HepG2 (cell line): ENCODE results near the gene HPGD. TPM values are rescaled to one million over a fixed set of nuclear protein-coding genes. Genes with fewer than 3 reads are reported as not detected.

Source experiments
- ATAC-seq: fragments of 200-7000 bp; cut with Tn5 transposase; 3 replicates; pipeline ENCODE4 v1.9.1; 2020; ENCODE audit warnings: mild to moderate bottlenecking, moderate library complexity
- BruUV-seq: library from RNA; stranded (reverse); fragments of 400-500 nt; replicated peaks from 2 replicates; lab custom pipeline; 2021; lab: Mats Ljungman, UMichigan
- CTCF ChIA-PET: fragments of 300-600 bp; formaldehyde crosslinking; extraction: SDS; loops from one replicate; lab custom pipeline; 2021; ENCODE audit warnings: low total read pairs, inconsistent platforms, low intra/inter-chr PET ratio; lab: Yijun Ruan, JAX
- POLR2A ChIA-PET: fragments of 350-600 bp; sonication (Branson Sonifier 250); formaldehyde crosslinking; loops from one replicate; lab custom pipeline; 2020; ENCODE audit warnings: antibody characterized with exemption, inconsistent platforms; lab: Yijun Ruan, JAX
- DNase-seq: peaks from one replicate; pipeline ENCODE4 v3.0.0-alpha.2; 2015; ENCODE audit warnings: low spot score
- FAIRE-seq: peaks from 3 replicates; lab custom pipeline; 2011; peaks lifted over from hg19 to GRCh38; lab: Jason Lieb, UNC
- H2AFZ ChIP-seq: one replicate; pipeline ENCODE4 v1.6.1; 2011; ENCODE audit warnings: low read length, inconsistent platforms
- H3K27ac ChIP-seq: fragments of 300-600 bp; 3 replicates; pipeline ENCODE4 v1.8.0; 2011; ENCODE audit warnings: mixed run types, mild to moderate bottlenecking, mixed read lengths, low read length, inconsistent platforms; ENCODE audit not compliant: insufficient read depth; ENCODE audit errors: extremely low read length
- H3K27me3 ChIP-seq, 2 experiments: fragments of 200-600 bp in 1 of 2; 2 replicates in 1 of 2; 3 replicates in 1 of 2; pipeline versions ENCODE4 v1.6.0 to v1.8.0; 2011; ENCODE audit warnings: low read length in 2 of 2, mild to moderate bottlenecking in 2 of 2, moderate library complexity in 2 of 2, inconsistent platforms in 1 of 2; ENCODE audit not compliant: insufficient read depth in 2 of 2, control insufficient read depth in 1 of 2
- H3K36me3 ChIP-seq, 2 experiments: fragments of 200-600 bp in 1 of 2; replicated peaks in 1 of 2; 2 replicates in 1 of 2; 3 replicates in 1 of 2; pipeline versions ENCODE4 v1.5.1 to v1.8.0; 2011; ENCODE audit warnings: low read length in 2 of 2, inconsistent platforms in 1 of 2; ENCODE audit not compliant: insufficient read depth in 2 of 2, control insufficient read depth in 1 of 2
- H3K4me1 ChIP-seq: 2 replicates; pipeline ENCODE4 v1.5.1; 2012; ENCODE audit warnings: low read length, inconsistent platforms; ENCODE audit not compliant: insufficient read depth
- H3K4me2 ChIP-seq: 2 replicates; pipeline ENCODE4 v1.6.0; 2011; ENCODE audit warnings: low read depth, low read length, inconsistent platforms
- H3K4me3 ChIP-seq, 3 experiments: fragments of 200-600 bp in 1 of 3; sonication (generic), shearing (Covaris generic) in 1 of 3; replicated peaks in 1 of 3; 2 replicates each; pipeline ENCODE4 v1.5.1; 2011 to 2016; ENCODE audit warnings: low read length in 3 of 3, inconsistent platforms in 2 of 3, low read depth in 2 of 3, mild to moderate bottlenecking in 2 of 3, control low read depth in 1 of 3, mixed read lengths in 1 of 3; ENCODE audit not compliant: insufficient read depth in 1 of 3
- H3K79me2 ChIP-seq: one replicate; pipeline ENCODE4 v1.6.1; 2011; ENCODE audit warnings: low read length, inconsistent platforms; ENCODE audit not compliant: insufficient read depth
- H3K9ac ChIP-seq: 2 replicates; pipeline ENCODE4 v1.6.0; 2011; ENCODE audit warnings: mild to moderate bottlenecking, low read depth, low read length, inconsistent platforms; ENCODE audit not compliant: insufficient read depth
- H3K9me3 ChIP-seq: 2 replicates; pipeline ENCODE4 v1.5.1; 2012; ENCODE audit warnings: mild to moderate bottlenecking, low read length
- H4K20me1 ChIP-seq: 2 replicates; pipeline ENCODE4 v1.6.0; 2011; ENCODE audit warnings: inconsistent platforms, mild to moderate bottlenecking, low read length, moderate library complexity; ENCODE audit not compliant: insufficient read depth
- CBX2 ChIP-seq, 2 experiments: fragments of 200-600 bp in 1 of 2; sonication (generic); formaldehyde crosslinking in 1 of 2; IDR thresholded peaks; 2 replicates each; pipeline versions ENCODE4 v1.7.0 to v1.8.1; 2018 to 2022; ENCODE audit warnings: low read depth in 2 of 2, low read length in 1 of 2, mild to moderate bottlenecking in 1 of 2, missing genetic modification reagents in 1 of 2
- CHD2 ChIP-seq: IDR thresholded peaks from 2 replicates; pipeline ENCODE4 v1.6.1; 2011; ENCODE audit warnings: low read depth, low read length, improper control_type of control experiment
- DNMT3B ChIP-seq: conservative IDR thresholded peaks from 2 replicates; pipeline ENCODE4 v1.6.1; 2016; ENCODE audit warnings: missing biosample characterization, control low read depth
- FOXM1 ChIP-seq: sonication (generic); formaldehyde crosslinking; IDR thresholded peaks from 2 replicates; pipeline ENCODE4 v1.5.0; 2020; ENCODE audit warnings: missing genetic modification reagents
- HIVEP1 ChIP-seq: sonication (generic); formaldehyde crosslinking; IDR thresholded peaks from 2 replicates; pipeline ENCODE4 v1.4.0; 2020; ENCODE audit warnings: mild to moderate bottlenecking, missing genetic modification reagents
- HOXA7 ChIP-seq: sonication (generic); formaldehyde crosslinking; IDR thresholded peaks from 2 replicates; pipeline ENCODE4 v1.8.1; 2022; ENCODE audit warnings: mild to moderate bottlenecking, missing genetic modification reagents, moderate library complexity
- IKZF5 ChIP-seq: IDR thresholded peaks from 2 replicates; pipeline ENCODE4 v1.6.1; 2018; ENCODE audit warnings: missing genetic modification reagents, mild to moderate bottlenecking, missing compliant biosample characterization
- KLF16 ChIP-seq, 2 experiments: sonication (generic) in 1 of 2; formaldehyde crosslinking in 1 of 2; IDR thresholded peaks; 2 replicates each; pipeline versions ENCODE4 v1.6.1 to v1.8.0; 2016 to 2023; ENCODE audit warnings: missing genetic modification reagents in 2 of 2, missing compliant biosample characterization in 1 of 2
- PHB2 ChIP-seq: fragments of 450-650 bp; IDR thresholded peaks from 2 replicates; pipeline ENCODE4 v1.6.1; 2018; ENCODE audit not compliant: partially characterized antibody
- PHF8 ChIP-seq: sonication (generic); formaldehyde crosslinking; IDR thresholded peaks from 2 replicates; pipeline ENCODE4 v1.5.0; 2020; ENCODE audit warnings: missing genetic modification reagents
- ZNF431 ChIP-seq: sonication (generic); formaldehyde crosslinking; IDR thresholded peaks from 2 replicates; pipeline ENCODE4 v1.9.0; 2022; ENCODE audit warnings: missing genetic modification reagents, low read depth, mild to moderate bottlenecking, borderline replicate concordance
- whole genome bisulfite sequencing: methylation state at CpG from one replicate; pipeline ENCODE4 v1.1.6; 2017; ENCODE audit warnings: low lambda C conversion rate; 5-methylcytosine and 5-hydroxymethylcytosine counted together
- in situ Hi-C: cut with HindIII; loops from 2 replicates; pipeline ENCODE4 v1.10.0; 2017; ENCODE audit warnings: low pct_unique_long_range_greater_than_20kb; ENCODE audit not compliant: extremely low pct_ligation_motif_present
- intact Hi-C: fragments of 100-400 bp; cut with micrococcal nuclease; formaldehyde crosslinking; loops from one replicate; pipeline ENCODE4 v1.10.0; 2022; ENCODE audit not compliant: unreplicated experiment
- polyA plus RNA-seq, 8 experiments: library from polyadenylated mRNA; depleted of rRNA in 3 of 8; stranded (reverse) in 7 of 8; unstranded in 1 of 8; fragments of >200 nt; fragmentation: Illumina TruSeq in 4 of 8; extraction: Trizol in 4 of 8; gene quantifications; 2 replicates each; pipeline versions ENCODE4 v1.2.1 to v1.2.3, GENCODE V29; 2011 to 2016; ENCODE audit warnings: low read depth in 4 of 8, missing spikeins in 1 of 8, mixed read lengths in 1 of 8; ENCODE audit not compliant: insufficient read depth in 1 of 8
- total RNA-seq, 5 experiments: library from RNA; depleted of rRNA; stranded (reverse); fragments of >200 nt; fragmentation: Illumina TruSeq; extraction: Trizol; gene quantifications; 2 replicates each; pipeline ENCODE4 v1.2.3, GENCODE V29; 2016; ENCODE audit warnings: low read depth in 1 of 5
- TF ChIP-seq, protein P1 (sequence below): sonication (generic); formaldehyde crosslinking; IDR thresholded peaks from 2 replicates; pipeline ENCODE4 v1.4.0; 2020; ENCODE audit warnings: mild to moderate bottlenecking, missing genetic modification reagents

The HPGD gene
- total and polyA plus RNA-seq, 2 of the 13 experiments (the other 11 are each of a cell fraction or from before 2014, with no cell fraction given): 0.13 to 0.24 TPM

GRCh38 chr4:174461466-174462106 is 60.7 kb downstream of the HPGD start (continued):
- TF ChIP-seq, protein P1, sequence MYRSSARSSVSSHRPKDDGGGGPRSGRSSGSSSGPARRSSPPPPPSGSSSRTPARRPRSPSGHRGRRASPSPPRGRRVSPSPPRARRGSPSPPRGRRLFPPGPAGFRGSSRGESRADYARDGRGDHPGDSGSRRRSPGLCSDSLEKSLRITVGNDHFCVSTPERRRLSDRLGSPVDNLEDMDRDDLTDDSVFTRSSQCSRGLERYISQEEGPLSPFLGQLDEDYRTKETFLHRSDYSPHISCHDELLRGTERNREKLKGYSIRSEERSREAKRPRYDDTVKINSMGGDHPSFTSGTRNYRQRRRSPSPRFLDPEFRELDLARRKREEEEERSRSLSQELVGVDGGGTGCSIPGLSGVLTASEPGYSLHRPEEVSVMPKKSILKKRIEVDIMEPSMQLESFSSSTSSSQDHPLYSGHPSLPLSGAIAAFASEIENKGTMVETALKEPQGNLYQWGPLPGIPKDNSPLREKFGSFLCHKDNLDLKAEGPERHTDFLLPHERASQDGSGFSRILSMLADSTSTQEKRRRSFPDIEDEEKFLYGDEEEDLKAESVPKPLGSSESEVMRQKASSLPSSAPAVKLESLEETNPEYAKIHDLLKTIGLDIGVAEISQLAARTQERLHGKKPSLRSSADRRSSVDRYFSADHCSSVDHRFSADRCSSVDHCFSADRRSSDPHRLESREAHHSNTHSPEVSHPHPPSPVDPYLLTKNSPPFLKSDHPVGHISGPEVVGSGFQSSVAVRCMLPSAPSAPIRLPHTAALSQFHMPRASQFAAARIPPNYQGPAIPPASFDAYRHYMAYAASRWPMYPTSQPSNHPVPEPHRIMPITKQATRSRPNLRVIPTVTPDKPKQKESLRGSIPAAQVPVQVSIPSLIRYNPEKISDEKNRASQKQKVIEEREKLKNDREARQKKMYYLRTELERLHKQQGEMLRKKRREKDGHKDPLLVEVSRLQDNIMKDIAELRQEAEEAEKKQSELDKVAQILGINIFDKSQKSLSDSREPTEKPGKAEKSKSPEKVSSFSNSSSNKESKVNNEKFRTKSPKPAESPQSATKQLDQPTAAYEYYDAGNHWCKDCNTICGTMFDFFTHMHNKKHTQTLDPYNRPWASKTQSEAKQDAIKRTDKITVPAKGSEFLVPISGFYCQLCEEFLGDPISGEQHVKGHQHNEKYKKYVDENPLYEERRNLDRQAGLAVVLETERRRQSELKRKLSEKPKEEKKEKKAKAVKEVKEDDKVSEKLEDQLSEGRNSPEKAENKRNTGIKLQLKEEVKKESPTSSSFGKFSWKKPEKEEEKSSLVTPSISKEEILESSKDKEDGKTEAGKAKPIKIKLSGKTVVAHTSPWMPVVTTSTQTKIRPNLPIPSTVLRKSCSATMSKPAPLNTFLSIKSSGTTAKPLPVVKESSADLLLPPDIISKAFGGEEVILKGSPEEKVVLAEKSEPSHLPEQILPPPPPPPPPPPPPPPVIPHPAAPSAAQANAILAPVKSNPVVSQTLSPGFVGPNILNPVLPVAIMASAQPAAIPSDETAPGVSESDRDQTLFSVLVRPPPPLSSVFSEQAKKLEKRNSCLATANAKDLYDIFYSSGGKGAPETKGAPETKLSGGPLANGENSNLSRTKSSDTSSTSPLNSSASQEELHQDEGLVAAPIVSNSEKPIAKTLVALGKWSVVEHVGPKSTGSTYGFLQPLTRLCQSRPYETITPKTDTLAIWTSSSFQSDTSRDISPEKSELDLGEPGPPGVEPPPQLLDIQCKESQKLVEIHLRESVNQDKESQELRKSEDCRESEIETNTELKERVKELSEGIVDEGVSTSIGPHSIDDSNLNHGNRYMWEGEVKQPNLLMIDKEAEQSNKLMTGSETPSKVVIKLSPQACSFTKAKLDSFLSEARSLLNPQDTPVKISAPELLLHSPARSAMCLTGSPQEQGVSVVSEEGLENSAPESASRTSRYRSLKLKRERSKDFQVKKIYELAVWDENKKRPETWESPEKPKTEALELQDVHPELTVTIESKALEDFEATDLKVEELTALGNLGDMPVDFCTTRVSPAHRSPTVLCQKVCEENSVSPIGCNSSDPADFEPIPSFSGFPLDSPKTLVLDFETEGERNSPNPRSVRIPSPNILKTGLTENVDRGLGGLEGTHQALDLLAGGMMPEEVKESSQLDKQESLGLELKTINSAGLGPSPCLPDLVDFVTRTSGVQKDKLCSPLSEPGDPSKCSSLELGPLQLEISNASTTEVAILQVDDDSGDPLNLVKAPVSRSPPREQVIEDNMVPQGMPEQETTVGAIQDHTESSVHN (CRISPR knock-in tag): no peak
- TF ChIP-seq, all 625 proteins: peak for 25

- peaks cover 20% of the 10 kb centered on the region for H3K4me1 ChIP-seq
- H3K27me3 ChIP-seq: no peaks in the 10 kb centered on the region
- ChIA-PET POLR2A (no interaction called here), CTCF (no interaction called here)
- H3K4me3 ChIP-seq: no peak overlapping the region
- no peaks in the 10 kb centered on the region for H4K20me1 ChIP-seq
- no peak overlapping the region for H3K4me2 ChIP-seq
- H2AFZ ChIP-seq: no peak overlapping the region
- in situ Hi-C loops (no loop called here), intact Hi-C loops (no loop called here)
- 3% methylated on average over 1 of the region's 1 CpG for WGBS
- ATAC-seq (no peak), DNase-seq (no peak), FAIRE-seq (no peak)
- H3K79me2 ChIP-seq: no peaks in the 10 kb centered on the region
- H3K27ac ChIP-seq: no peak overlapping the region
- peaks cover 4% of the 10 kb centered on the region; the same call in 1 of the 2 replicates for H3K9me3 ChIP-seq
- no TSS peak for BruUV-seq
- H3K36me3 ChIP-seq: no peaks in the 10 kb centered on the region
- no peak overlapping the region for H3K9ac ChIP-seq
- no peak for TF ChIP-seq CHD2
- TF ChIP-seq DNMT3B (CRISPR knock-in tag): no peak
- TF ChIP-seq PHF8 (CRISPR knock-in tag): no peak
- TF ChIP-seq FOXM1 (CRISPR knock-in tag): no peak
- no peak for TF ChIP-seq PHB2
- no peak for TF ChIP-seq IKZF5 (CRISPR knock-in tag)
- TF ChIP-seq CBX2 (IDR thresholded peaks at IDR 0.05; ENCODE audit: low read depth, low read length): no peak
- no peak for TF ChIP-seq CBX2 (CRISPR knock-in tag; IDR thresholded peaks at IDR 0.05; ENCODE audit: low read depth)
- TF ChIP-seq ZNF431 (CRISPR knock-in tag): no peak
- no peak for TF ChIP-seq HOXA7 (CRISPR knock-in tag)
- TF ChIP-seq HIVEP1 (CRISPR knock-in tag): no peak
- TF ChIP-seq KLF16 (CRISPR knock-in tag; IDR thresholded peaks at IDR 0.05): no peak
These were observed 61.6 kb downstream of the HPGD start for GRCh38 chr4:174460684-174461083.
